Stimulated activated CD8-positive, alpha-beta memory T cell treated with anti-CD3 and anti-CD28 coated beads, Interleukin-12 subunit alpha, Interleukin-12 subunit beta, amount 100 ng/mL, for 24 hours (primary cell): ENCODE measurements around the gene CCNY.
A peak's percentile ranks its signal among the peaks of the same experiment; 100 is the strongest.

Experiments
- DNase-seq: peaks from one replicate; pipeline ENCODE4 v3.0.0-alpha.2; 2020; ENCODE audit errors: extremely low read depth

Gene CCNY

DNA sequence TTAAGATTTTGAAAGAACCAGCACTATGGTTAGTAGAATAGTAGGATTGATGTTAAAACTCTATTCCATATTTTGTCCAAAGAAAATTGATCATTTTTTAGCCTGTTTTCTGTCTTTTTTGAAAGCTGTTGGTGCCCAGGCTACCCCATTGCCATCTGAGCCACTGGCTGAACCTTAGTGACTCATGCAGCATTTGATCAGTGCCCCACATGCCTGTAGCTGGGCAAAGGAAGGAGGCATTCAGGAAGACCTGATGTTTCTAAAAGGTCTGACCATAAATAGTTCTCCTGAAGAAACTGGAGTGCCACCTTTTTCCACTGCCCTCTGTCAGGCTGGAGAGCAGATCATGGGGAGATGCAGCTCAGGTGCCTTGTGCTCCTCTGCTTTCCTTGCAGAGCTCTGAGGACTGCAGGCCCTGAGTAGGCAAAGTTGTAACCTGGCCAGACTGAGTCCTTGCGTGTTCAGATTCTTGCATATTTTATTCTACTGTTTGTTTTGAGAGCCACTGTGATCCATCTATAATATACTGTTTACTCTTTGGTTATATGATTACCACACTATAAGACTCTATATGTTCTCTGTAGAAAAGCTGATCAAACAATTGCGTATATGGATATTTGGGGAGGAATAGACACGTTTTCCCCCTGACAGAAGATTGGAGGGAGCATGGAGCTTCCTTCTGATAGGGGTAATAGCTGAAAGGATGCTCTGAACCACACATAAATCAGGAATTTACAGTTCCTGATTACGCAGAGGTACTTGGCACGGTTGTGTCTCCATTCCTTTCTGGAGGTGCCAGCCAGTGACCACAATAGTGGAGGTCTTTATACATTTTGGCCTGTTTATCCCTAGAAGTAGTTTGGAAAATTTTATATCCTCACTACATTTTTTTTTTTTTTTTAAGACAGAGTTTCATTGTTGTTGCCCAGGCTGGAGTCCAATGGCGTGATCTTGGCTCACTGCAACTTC, 219.9 kb downstream of the CCNY start:
- no peak for DNase-seq

DNA sequence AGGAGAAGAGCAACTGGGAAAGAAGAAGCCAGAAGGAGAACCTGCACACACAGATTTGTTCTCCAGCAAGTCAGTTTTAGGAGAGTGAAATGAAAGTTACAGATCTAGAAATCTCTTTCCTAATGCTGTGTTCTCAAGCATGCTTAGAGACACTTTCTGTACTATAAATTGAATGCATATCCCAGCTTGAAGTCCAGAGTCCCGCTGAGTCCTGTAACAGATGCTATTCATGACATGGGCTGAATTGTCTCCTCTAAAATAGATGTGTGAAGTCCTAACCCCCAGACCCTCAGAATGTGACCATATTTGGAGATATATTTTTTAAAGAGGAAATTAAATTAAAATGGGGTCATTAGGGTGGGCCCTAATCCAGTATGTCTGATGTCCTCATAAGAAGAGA, 222.0 kb downstream of the CCNY start:
- no peak for DNase-seq

DNA sequence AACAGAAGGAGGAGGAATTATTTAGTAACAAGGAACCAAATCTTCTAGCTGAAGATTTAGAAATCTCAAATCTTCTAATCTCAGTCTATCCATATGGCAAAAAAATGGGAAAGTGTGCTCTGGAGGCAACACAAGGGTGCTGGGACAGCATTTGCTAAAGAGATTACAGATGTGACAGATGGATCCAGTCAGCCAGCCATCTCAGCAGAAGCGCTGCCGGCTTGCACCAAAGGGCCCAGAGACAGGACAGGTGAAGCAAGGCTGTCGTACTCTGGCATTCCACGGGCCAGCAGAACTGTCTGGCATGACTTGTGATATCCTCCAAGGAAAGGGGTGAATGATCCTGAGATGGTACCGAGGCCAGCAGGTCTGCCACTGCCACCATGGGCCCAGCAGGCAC, 223.1 kb downstream of the CCNY start:
- DNase-seq = no peak

DNA sequence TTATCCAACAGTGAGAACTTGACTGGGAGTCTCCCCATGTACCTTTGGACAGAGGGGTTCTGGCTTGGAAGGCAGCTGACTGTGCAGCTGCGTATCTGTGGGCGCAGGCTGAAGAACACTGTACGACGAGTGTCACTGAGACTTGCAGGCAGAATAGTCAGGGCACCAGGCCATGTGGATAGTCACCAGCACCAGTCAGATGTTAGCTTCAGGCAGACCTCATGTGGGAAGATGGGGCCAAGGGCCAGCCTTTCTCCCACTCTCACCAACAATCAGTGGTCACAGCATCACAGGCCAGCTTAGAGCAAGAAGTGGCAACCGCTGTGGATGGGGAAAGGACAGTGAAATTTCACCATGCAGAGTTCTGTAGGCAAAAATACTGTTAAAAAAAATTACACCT, 225.4 kb downstream of the CCNY start:
- DNase-seq = no peak

DNA sequence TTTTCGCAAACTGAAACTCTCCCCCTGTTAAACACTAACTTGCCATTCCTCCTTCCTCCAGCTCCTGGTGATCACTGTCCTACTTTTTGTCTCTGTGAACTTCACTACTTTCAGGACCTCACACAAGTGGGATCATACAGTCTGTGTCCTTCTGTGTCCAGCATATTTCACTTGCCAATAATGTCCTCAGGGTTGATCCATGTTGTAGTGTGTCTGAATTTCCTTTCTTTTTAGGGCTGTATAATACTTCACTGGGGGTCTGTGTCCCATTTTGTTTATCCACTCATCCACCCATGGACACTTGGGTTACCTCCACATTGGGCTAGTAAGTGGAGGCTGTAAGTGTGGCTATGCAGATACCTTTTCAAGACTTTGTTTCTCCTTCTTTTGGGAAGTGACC, 226.1 kb downstream of the CCNY start:
- DNase-seq = no peak

DNA sequence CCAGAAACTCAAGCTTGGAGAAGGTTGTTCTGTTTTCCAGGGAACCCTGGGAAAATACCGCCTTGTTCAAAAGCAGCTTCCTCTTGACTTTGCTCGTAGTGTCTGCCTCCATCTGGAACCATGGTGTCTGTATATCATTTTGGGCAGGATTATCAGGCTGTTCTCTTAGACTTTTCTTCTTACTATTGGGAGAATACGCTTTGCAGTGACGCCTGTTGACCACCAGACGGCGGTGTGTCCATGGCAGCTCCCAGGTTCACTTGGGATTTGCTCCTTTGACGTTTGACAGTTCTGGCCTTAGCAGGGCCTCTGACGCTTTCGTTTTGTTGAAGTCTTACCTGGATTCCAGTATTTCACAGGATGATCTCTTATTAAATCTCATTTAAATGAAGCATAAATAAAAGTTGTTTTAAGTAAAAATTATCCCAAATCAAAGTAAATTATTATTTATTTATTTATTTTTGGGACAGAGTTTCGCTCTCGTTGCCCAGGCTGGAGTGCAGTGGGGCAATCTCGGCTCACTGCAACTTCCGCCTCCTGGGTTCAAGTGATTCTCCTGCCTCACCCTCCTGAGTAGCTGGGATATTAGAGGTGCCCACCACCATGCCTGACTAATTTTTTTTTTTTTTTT, 227.1 kb downstream of the CCNY start:
- peak; percentile 8 for DNase-seq

DNA sequence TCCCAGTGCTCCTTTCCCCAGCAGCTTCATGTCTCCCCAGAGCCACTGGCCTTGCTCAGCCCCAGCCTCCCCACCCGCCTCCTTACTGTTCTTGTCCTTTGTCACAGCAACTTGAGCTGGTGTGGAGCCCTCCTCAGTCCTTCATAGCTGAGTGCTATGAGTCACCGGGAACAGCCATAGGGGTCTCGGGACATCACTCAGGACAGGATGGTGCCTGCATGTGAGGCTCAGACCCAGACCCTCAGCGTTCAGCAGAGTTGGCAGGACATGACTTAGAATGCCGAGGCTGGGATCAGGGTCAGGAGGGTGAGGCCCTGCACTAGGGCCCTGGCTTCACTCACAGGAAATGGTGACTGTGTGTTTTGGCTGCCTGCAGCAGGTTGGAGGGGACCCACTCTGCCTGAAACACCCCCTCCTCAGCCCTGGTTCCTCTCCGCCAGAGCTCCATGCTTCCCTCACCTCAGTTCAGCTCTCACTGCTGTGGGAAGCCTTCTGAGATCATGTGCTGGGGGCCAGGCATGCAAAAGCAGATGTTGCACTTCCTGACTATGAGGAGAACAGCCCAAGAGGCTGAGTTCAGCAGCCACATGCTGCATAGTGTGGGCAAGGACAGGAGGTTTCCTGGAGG, 228.1 kb downstream of the CCNY start:
- DNase-seq = no peak

DNA sequence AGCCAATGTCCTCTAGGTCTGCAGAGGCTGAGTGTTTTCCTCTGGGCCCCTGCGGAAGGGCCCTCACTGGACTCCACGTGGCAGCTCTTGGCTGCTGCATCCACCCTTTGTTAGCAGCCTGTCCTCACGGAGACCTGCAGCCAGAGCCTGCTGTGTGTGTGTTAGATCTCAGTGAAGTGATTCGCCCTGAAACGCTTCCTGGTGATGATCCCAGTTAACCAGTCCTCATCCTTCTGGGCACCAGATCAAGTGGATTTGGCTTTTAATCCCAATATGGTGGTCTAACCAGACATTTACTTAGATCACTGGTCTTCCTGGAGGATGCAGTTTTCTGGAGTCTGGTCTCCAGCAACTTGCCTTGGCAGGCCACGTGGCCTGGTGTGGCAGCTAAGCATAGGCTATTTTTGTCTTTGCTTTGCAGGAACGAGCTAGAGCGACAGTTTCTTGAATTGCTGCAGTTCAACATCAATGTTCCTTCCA, 229.3 kb downstream of the CCNY start:
- no peak for DNase-seq

DNA sequence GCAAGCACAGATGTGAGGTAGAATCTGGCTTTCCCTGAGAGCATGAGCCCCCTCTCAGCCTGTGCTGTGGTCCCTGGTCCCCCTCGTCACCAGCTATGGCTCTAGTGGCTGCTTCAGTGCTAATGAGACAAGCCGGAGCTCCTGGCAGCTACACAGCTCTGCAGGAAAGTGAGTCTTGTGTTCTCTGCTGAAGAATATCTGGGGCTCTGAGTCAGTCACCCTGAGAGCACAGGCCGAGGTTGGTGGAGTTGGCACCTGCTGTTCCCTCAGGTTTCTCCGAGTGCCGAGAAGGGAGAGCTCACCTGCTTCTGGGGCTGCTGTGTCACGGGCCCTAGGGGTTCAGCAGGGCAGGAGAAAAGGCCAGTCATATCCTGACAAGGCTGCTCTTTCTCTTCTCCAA, 231.6 kb downstream of the CCNY start:
- no peak for DNase-seq

DNA sequence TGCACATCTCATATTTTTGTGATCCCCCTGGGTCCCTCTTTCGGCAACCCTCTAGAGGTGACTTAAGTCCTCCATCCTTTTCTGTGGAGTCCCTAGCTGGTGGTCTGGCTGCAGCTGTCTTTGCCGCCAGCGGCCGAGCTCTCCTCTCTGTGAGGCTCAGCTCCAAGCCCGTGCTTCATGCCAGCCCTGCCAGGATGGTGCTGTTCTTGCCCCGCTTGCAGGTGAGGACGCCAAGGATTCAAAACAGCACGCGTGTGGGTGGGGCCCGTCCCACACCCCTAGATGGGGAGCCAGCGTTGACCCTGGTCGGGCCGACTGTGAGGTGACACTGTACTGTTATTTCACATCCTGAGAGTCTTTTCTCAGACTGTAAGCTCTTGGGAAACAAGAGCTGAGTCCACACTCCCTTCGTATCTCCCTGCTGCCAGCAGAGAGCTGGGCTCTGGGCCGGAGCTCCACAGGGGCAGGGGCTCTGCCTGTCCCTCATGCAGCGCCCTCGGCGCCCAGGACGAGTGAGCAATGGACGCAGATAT, 232.2 kb downstream of the CCNY start:
- DNase-seq = no peak

DNA sequence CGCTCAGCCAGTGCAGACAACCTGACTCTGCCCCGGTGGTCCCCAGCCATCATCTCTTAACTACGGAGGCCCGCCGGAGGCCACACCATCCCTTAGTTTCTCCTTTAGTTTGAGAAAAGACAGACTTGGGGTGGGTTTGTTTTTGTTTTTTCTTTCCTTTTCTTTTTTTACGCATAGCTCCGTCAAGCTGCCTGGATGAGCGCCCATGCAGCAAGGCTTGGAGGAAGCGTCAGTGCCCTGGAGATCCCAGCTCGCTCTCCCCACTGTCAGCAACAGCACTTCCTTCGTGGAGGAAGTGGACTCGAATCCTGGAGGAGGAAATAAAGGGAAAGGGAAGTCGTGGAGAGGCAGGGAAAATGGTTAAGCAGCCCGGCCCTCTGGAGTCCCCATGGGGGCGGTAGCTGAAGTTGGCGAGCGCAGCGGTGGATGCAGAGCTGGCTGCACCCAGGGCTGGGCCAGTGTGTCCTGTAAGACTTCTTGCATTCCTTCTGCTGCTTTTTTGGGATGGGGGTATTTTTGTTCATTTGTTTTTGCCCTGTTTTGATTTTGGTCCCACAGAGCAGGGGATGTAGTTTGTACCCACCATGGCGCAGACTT, 232.9 kb downstream of the CCNY start:
- no peak for DNase-seq

DNA sequence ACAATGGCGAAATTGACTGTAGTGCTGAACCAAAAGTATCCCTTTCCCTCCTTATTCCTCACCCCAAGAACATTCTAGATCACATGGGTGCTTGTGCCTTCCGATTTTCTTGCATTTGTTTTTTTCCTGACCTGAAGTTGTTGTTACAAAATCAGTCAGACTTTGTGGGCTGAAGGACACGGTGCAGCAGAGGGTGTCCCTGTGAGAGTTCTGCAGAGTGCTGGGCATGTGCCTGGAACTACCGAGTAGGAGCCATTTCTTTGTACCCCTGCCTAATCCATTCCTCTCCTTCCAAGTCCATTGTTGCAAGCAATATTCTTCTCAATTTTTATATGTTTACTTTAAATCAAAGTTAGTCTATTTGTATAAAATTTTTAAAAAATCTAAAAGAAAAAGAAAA, 233.5 kb downstream of the CCNY start:
- no peak for DNase-seq

DNA sequence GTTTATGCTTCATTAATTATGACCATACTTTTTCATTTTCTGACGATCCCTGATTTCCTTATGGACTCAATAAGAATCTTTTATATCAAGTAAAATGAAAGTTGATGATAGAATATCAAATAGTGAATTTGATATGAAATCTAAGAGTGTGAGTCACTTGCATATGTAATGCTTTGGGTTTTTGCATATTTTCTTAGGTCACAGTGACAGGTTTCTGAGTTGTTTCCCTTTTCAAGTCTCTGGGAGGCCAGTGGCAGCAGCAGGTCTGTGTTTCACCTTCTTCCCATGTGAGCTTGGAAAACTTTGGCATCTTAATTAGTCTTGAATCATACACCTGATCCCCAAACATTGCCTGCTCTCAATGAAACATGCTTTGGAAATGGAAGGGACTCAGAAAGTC, 234.1 kb downstream of the CCNY start:
- no peak for DNase-seq

DNA sequence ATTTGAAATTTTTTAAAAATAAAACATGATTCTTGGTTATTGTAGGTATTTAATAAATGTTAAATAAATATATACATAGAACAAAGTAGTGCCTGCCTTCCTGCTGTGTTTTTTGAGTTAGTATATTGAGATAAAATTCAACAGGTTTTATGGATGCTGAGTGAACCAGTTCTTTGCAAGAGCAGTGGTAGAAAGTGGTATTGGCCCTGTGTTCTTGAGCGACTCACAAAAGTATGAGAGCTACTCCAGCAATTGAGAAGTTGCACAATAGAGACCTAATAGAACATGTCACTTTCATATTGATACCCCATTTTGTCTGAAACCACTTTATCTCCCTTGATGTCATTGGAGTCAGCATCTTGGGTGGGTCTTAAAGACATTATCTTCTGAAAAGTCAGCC, 236.3 kb downstream of the CCNY start:
- no peak for DNase-seq

DNA sequence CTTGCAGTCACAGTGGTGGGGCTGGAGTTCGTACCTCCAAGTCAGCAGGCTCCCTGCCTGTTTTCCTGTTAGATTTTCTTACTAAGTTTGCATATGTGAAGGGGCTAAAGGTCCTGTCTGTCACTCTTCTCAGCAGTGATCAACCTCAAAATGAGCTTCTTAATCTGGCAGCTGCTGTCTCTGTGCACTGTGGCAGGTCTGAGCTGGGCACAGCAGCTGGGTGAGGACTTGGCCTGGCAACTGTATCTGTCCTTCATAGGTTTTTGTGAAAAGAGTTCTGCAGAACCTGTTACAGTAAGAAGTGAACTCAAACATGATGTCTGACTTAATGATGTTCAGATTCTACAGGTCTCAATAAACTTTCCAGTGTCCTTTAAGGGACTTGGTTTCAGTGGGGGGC, 237.5 kb downstream of the CCNY start:
- no peak for DNase-seq

DNA sequence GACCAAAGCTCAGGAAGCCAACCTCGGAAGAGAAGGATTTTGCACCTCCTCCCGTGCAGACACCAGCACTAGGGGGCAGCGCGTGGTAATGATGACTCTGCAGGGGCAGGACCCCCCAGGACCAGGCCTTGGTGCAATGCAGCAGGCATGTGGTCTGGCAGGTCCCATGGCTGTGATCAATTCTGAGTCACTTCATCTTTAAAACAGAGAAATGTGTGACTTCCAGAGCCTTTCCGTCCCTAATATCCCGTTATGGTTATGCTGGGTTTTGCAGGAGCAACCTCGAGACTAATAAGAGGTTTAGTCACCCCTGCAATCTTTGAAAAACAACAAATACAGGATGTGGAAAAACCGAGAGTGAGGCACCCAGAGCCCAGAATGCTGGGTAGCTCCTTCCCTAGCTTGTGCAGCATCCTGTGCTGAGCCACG, 238.6 kb downstream of the CCNY start:
- no peak for DNase-seq

DNA sequence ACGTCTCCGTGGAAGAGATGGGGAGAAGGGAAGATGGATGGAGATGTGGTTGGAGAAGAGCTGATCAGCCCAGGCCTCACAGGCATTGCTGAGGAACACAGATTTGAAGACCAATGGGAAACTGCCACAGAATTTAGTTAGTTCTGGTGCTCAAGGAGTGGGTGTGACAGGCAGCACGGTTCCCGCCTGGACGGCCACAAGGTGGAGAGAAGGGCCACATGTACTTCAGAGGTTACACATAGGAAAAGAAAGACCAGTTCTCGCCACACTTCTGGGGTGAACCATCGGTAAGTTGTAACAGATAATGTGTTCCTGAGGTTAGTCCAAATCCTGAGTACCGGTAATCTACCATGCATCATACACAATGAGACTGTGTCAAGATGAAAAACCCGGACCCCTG, 239.3 kb downstream of the CCNY start:
- no peak for DNase-seq

DNA sequence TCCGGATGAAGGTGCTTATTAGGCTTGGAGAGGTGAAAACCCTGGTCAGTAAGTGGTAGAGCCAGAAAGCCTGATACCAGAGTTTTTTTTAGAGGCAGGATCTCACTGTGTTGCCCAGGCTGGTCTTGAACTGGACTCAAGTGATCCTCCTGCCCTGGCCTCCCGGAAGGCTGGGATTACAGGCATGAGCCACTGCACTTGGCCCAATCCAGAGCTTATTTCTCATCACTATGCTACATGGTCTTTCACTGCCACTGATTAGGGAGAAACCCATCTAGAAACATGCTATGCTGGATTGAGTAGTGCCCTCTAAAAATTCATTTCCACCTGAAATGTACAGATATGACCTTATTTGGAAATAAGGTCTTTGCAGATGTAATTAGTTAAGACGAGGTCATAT, 240.4 kb downstream of the CCNY start:
- DNase-seq = no peak

DNA sequence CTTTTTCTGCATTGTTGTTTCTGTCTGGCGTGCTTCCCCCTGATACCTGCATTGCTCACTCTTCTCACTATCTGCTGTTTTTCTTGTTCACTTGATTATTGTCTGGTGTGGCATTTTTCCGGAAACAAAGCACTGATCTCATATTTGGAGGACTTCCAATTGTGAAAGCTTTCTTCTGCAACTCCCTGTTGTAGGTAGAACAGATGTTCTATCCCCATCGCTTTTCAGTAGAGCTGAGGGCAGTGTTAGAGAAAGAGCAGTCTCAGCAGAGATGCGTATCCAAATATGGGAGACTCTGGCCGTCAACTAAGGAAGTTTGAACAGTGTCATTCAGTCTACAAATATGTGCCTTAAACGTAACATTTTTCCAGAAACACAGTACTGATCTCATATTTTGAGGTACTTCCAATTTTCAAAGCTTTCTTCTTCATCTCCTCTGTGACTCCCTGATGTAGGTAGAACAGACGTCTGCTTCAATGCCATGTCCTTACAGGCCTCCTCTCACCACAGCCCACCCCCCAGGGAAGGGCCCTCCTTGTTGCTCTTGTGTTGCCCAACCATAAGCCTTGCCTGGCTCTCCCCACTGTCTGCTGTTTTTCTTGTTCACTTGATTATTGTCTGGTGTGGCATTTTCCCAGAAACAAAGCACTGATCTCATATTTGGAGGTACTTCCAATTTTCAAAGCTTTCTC, 241.8 kb downstream of the CCNY start:
- DNase-seq = no peak

DNA sequence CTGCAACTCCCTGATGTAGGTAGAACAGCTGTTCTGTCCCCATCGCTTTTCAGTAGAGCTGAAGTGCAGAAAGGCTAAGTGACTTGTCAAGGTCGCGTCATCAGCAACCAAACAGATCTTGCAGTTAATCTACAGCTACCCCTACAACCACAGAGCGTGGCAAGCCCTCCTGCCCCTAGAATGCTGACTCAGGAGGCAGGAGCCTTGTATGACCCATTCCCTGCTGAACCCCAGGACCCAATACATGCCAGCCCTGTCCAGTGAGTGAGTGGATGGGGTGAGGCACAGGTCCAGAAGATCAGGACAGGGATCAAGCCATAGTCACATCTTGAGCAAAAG, 242.3 kb downstream of the CCNY start:
- DNase-seq = no peak

DNA sequence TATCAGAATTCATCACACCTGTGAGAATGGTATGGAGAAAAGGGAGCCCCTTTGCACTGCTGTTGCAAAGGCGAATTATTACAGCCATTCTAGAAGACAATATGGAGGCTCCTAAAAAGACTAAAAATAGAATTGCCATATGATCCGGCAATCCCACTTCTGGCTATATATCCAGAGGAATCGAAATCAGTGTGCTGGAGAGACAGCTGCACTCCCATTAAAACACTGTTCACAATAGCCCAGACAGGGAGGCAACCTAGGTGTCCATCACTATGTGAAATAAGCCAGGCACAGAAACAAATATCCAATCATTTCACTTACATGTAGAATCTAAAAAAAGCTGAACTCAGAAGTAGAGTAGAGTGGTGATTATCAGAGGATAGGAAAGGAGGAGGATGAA, 242.8 kb downstream of the CCNY start:
- DNase-seq = no peak
